Esophagus muscularis mucosa (tissue), 4 donors: ENCODE measurements around the gene TAF10.

Experiments used
- EP300 ChIP-seq: sonication (generic); formaldehyde crosslinking; IDR thresholded peaks from one replicate; pipeline ENCODE4 v1.6.1; 2017; ENCODE audit warnings: antibody characterized with exemption
- POLR2A ChIP-seq: fragments of 450-650 bp; IDR thresholded peaks from one replicate; pipeline ENCODE4 v1.6.1; 2017; ENCODE audit warnings: antibody characterized with exemption, moderate library complexity, mild to moderate bottlenecking, low read depth
- POLR2AphosphoS5 ChIP-seq, 2 donors: sonication (generic); formaldehyde crosslinking; IDR thresholded peaks; one replicate each; pipeline ENCODE4 v1.6.1; 2017; ENCODE audit warnings: antibody characterized with exemption in 2 of 2
- TF ChIP-seq, protein P1 (sequence below), 3 experiments: fragments of 200-600 bp in 2 of 3; fragments of 450-650 bp in 1 of 3; sonication (generic) in 2 of 3; IDR thresholded peaks; one replicate each; pipeline ENCODE4 v1.5.1; 2017 to 2019; ENCODE audit warnings: antibody characterized with exemption in 3 of 3, mild to moderate bottlenecking in 2 of 3, moderate library complexity in 1 of 3

DNA sequence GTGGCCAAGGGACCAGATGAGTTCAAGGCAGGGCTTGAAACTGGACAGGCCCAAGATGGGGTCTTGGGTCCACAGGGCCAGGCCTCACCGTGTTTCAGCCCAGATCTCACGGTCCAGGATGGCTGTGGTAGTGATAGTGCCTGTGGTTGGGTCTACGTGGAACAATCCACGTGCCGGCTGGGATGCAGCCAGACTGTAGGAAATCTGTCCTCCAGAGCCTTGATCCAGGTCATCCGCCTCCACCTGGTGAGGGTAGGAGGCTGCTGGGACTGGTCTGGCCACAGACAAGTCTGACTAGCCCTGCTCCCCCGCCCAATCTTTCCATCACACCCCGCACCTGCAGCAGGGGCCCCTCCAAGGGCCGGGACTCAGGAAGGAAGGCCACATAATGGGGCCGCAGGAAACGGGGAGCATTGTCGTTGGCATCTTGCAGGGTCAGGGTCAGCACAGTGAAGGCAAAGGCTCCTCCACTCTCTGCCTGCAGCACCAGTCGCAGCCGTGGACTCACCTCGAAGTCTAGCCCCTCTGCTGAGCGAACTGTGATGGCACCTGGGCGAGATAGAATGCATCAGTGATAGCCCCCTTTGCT, 13.9 kb upstream of the TAF10 start:
- TF ChIP-seq POLR2A (no peak), POLR2AphosphoS5 (IDR thresholded peaks at IDR 0.05) (no peak), EP300 (no peak)
- TF ChIP-seq, protein P1, sequence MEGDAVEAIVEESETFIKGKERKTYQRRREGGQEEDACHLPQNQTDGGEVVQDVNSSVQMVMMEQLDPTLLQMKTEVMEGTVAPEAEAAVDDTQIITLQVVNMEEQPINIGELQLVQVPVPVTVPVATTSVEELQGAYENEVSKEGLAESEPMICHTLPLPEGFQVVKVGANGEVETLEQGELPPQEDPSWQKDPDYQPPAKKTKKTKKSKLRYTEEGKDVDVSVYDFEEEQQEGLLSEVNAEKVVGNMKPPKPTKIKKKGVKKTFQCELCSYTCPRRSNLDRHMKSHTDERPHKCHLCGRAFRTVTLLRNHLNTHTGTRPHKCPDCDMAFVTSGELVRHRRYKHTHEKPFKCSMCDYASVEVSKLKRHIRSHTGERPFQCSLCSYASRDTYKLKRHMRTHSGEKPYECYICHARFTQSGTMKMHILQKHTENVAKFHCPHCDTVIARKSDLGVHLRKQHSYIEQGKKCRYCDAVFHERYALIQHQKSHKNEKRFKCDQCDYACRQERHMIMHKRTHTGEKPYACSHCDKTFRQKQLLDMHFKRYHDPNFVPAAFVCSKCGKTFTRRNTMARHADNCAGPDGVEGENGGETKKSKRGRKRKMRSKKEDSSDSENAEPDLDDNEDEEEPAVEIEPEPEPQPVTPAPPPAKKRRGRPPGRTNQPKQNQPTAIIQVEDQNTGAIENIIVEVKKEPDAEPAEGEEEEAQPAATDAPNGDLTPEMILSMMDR (IDR thresholded peaks at IDR 0.05) = no peak
